GM19099 (cell line): ENCODE results near the gene BAD.
A peak's percentile ranks its signal among the peaks of the same experiment; 100 is the strongest.

Experiments used
- POLR2A ChIP-seq: IDR thresholded peaks from 3 replicates; pipeline ENCODE4 v1.6.1; 2011; ENCODE audit warnings: low read depth; ENCODE audit not compliant: insufficient read length; ENCODE audit errors: extremely low read depth

Gene BAD

GRCh38 chr11:64275031-64275800 lies 9.2 kb downstream of the BAD start:
- no peak for TF ChIP-seq POLR2A

GRCh38 chr11:64269540-64270220 lies 14.8 kb downstream of the BAD start:
- peak; percentile 63 for TF ChIP-seq POLR2A

- no peak for TF ChIP-seq POLR2A
These were observed 15.4 kb downstream of the BAD start for GRCh38 chr11:64268893-64269539.

- TF ChIP-seq POLR2A = no peak
These were observed 16.2 kb downstream of the BAD start for GRCh38 chr11:64268025-64268892.

GRCh38 chr11:64267207-64267945 lies 17.1 kb downstream of the BAD start:
- TF ChIP-seq POLR2A = no peak

- TF ChIP-seq POLR2A = no peak
These were observed 18.1 kb downstream of the BAD start for GRCh38 chr11:64266339-64266738.

- no peak for TF ChIP-seq POLR2A
These were observed 19.0 kb downstream of the BAD start for GRCh38 chr11:64265176-64266160.

- TF ChIP-seq POLR2A = no peak
These were observed 20.1 kb downstream of the BAD start for GRCh38 chr11:64264371-64264852.

- TF ChIP-seq POLR2A = no peak
These were observed 20.5 kb downstream of the BAD start for GRCh38 chr11:64263947-64264317.

GRCh38 chr11:64263021-64263946 lies 21.2 kb downstream of the BAD start:
- TF ChIP-seq POLR2A = no peak

GRCh38 chr11:64262271-64263002 lies 22.0 kb downstream of the BAD start:
- TF ChIP-seq POLR2A = no peak

- TF ChIP-seq POLR2A = no peak
These were observed 22.8 kb downstream of the BAD start for GRCh38 chr11:64261556-64262080.
